ENCODE data around the gene KCTD16.

KCTD16 gene

GRCh38 chr5:144427866-144428265 lies 257.2 kb downstream of the KCTD16 start:
- H3K27ac ChIP-seq = no peak overlapping the region
- no peak for TF ChIP-seq CTCF (IDR thresholded peaks at IDR 0.05)
- no peak for TF ChIP-seq ZFX (IDR thresholded peaks at IDR 0.05; ENCODE audit: borderline replicate concordance)

DNA sequence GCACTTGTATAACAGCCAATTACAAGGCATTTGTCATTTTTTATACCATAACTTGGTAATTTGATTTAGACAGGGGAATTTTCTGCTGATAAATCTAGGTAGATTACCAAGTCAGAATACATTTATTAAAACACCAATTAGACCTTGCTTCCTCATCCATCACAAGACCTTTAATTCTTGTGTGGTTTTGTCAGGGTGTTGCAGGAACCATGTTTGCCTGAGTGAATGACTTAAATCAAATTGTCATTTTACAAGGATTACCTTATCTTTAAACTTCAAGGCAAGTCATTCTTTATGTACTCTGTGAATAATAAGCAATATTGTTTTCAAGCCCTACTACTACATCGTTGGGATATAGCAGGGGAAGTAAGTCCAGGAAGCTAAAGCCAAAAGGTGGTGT lies 257.7 kb downstream of the KCTD16 start:
- no peak for TF ChIP-seq CTCF (IDR thresholded peaks at IDR 0.05)
- no peak overlapping the region for H3K27ac ChIP-seq

DNA sequence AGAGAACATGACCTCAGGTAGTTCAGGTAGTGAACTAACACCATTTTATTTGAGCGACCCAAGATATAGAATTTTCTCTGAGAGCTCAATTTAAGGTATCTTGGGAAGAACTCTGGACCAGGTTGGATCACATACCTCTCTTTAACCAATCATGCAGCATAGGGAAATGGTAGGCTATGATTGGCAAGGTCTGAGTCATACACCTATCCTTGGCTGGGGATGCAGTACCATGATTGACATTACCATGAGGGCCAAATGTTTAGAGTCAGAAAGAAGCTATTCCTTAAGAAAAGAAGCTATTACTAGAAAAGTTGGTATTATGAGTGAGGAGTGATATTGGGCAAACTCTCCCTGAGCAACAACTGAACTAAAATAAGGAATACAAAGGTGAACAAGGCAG lies 258.7 kb downstream of the KCTD16 start:
- no peak for TF ChIP-seq ZFX (IDR thresholded peaks at IDR 0.05; ENCODE audit: borderline replicate concordance)
- no peak for TF ChIP-seq CTCF (IDR thresholded peaks at IDR 0.05)
- no peak overlapping the region for H3K27ac ChIP-seq

DNA sequence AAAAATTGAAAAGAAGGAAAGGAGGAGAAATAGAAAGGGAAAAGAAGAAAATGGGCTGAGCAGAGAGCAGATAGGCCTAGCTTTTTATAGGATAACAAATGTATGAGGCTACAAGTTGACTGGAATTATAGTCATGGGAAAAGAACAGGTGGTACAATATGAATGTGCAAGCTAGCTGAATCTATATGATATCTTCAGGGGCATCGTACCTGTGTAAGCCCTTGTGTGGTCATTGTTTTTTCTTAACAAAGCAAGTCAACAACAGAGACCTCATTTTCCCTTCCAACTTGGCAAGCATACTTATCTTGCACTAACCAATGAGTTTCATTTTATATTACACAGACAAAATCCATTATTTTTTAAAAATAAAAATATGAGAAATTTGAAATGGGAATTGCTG lies 259.2 kb downstream of the KCTD16 start:
- TF ChIP-seq CTCF (IDR thresholded peaks at IDR 0.05) (no peak), ZFX (IDR thresholded peaks at IDR 0.05; ENCODE audit: borderline replicate concordance) (no peak)

GRCh38 chr5:144433140-144433822 lies 262.6 kb downstream of the KCTD16 start:
- TF ChIP-seq ZFX (IDR thresholded peaks at IDR 0.05; ENCODE audit: borderline replicate concordance) (no peak), CTCF (IDR thresholded peaks at IDR 0.05) (no peak)
- H3K27ac ChIP-seq = no peak overlapping the region

More for the DNA sequence above, 259.2 kb downstream of the KCTD16 start:
- no peak overlapping the region for H3K27ac ChIP-seq

DNA sequence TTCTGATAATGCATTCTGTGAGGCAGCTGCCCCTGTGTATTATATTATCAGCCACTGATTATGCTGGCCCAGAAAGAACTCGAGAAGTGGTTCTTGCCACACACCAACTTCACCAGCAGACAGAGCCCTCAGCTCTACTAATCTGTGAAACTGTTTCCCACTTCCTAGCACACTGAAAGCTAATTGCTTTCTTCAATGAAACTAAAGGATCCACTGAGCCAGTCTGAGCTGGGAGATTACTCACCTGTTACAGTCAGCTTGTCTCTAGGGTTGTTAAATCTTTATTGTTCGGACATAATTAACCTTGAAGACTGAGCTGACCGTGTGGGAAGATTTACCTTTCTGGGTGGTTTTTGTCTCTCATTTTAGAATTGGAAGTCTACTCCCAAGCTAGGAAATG lies 263.2 kb downstream of the KCTD16 start:
- TF ChIP-seq ZFX (IDR thresholded peaks at IDR 0.05; ENCODE audit: borderline replicate concordance) (no peak), CTCF (IDR thresholded peaks at IDR 0.05) (no peak)
- H3K27ac ChIP-seq = no peak overlapping the region

- TF ChIP-seq ZFX (IDR thresholded peaks at IDR 0.05; ENCODE audit: borderline replicate concordance) (no peak), CTCF (IDR thresholded peaks at IDR 0.05) (no peak)
- H3K27ac ChIP-seq = no peak overlapping the region
These were observed 265.3 kb downstream of the KCTD16 start for GRCh38 chr5:144436007-144436406.
